Neuron (in vitro differentiated cells): Measurements from ENCODE around the gene ATXN7L1.

ENCODE experiments used
- H2AFZ ChIP-seq: one replicate; pipeline ENCODE4 v1.6.1; 2013; ENCODE audit warnings: low read depth, mild to moderate bottlenecking, inconsistent platforms, low read length, moderate library complexity
- H3K27me3 ChIP-seq: one replicate; pipeline ENCODE4 v1.6.1; 2013; ENCODE audit warnings: low read length; ENCODE audit not compliant: insufficient read depth
- H3K36me3 ChIP-seq: one replicate; pipeline ENCODE4 v1.6.1; 2013; ENCODE audit warnings: low read length; ENCODE audit not compliant: insufficient read depth
- H3K4me1 ChIP-seq: one replicate; pipeline ENCODE4 v1.6.1; 2013; ENCODE audit warnings: low read length; ENCODE audit not compliant: insufficient read depth
- H3K4me3 ChIP-seq: 2 replicates; pipeline ENCODE4 v1.5.1; 2013; ENCODE audit warnings: mild to moderate bottlenecking, low read length, moderate library complexity
- H3K9me3 ChIP-seq: one replicate; pipeline ENCODE4 v1.6.1; 2013; ENCODE audit warnings: low read length

Gene ATXN7L1

GRCh38 chr7:105689067-105689819, 187.2 kb downstream of the ATXN7L1 start:
- H2AFZ ChIP-seq = no peak overlapping the region
- H3K9me3 ChIP-seq = peaks cover 2% of the 10 kb centered on the region
- H3K4me3 ChIP-seq = no peak overlapping the region
- H3K36me3 ChIP-seq = no peaks in the 10 kb centered on the region
- H3K4me1 ChIP-seq = peaks cover 11% of the 10 kb centered on the region
- H3K27me3 ChIP-seq = no peaks in the 10 kb centered on the region

GRCh38 chr7:105688617-105689016, 187.8 kb downstream of the ATXN7L1 start:
- Histone ChIP-seq H2AFZ (no peak overlapping the region), H3K4me1 (peaks cover 11% of the 10 kb centered on the region), H3K9me3 (peaks cover 2% of the 10 kb centered on the region), H3K27me3 (no peaks in the 10 kb centered on the region), H3K36me3 (no peaks in the 10 kb centered on the region), H3K4me3 (no peak overlapping the region)

DNA sequence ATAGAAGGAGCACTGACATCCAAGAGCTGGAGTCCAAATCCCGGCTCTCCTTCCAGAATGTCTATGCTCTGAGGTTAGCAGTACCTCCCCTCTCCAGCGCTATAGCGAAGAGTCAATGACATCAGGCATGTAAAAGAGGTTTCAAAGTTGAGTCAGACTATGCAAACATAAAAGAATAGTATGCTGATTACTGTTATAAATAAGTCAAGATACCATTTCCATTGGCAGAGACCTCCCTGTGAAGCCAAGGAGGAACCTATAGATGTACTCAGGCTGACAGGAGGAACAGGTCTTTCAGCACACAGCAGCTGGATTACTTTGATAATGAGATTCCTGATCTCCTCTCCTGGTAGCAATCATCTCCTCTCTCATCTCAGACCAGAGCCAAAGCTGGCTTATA, 191.2 kb downstream of the ATXN7L1 start:
- Histone ChIP-seq H3K4me1 (peaks cover 11% of the 10 kb centered on the region), H3K27me3 (no peaks in the 10 kb centered on the region), H3K36me3 (no peaks in the 10 kb centered on the region), H2AFZ (no peak overlapping the region), H3K4me3 (no peak overlapping the region), H3K9me3 (peaks cover 2% of the 10 kb centered on the region)

DNA sequence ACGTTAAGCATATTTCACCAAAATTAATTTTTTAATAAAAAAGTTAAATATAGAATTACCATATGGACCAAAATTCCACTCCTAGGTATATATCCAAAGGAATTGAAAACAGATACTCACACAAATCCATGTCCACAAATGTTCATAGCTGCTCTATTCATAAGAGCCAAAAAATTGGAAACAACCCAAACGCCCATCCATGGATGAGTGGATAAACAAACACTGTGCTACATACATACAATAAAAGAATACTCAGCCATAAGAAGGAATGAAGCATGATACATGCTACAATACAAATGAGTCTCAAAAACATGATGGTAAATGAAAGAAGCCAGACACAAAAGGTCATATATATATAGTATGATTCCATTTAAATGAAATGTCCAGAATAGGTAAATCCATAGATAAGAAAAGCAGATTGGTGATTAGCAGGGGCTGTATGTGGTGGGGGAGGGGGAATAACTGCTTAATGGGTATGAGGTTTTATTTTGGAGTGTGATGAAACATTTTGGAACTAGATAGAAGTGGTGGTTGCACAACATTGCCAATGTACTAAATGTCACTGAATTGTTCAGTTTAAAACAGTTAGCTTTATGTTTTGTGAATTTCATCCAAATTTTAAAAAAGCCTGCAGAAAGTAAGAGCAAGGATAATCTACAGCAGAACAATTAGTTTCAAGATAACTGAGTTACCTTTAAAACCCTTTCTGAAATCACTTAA, 193.9 kb downstream of the ATXN7L1 start:
- H3K4me1 ChIP-seq = no peaks in the 10 kb centered on the region
- no peaks in the 10 kb centered on the region for H3K36me3 ChIP-seq

DNA sequence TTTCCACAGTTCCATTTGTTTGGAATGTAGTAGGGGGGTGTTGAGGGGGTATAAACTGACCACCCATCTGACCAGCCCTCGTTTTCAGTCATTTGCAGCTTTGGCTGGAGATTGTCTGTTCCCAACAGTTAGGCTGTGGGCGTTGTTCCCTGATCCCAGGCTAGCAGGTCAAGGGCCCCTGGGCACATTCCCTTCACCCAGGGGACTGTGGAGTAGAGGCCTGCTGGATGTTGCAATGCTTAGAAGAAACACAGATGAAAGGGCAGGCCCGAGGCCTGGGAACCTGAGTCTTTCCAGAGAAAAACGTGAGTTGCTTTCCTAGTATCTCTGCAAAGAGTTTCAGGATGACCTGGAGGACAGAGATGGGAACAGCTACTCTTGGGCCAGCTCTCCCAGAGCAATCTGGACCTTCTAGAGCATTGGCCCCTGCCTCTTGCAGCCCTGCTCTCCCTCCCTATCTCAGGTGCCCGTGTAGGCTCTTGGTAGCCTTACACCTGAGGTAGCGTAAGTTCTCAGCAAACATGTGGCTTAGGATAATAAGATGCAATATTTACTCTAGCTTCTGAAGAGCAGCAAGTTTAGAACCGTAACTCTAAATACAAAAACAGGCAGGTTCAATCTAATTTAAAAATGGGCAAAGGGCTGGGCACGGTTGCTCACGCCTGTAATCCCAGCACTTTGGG, 195.8 kb downstream of the ATXN7L1 start:
- H3K27me3 ChIP-seq = no peaks in the 10 kb centered on the region
- H3K36me3 ChIP-seq = no peaks in the 10 kb centered on the region
- H3K4me1 ChIP-seq = no peaks in the 10 kb centered on the region
- no peak overlapping the region for H2AFZ ChIP-seq
- no peaks in the 10 kb centered on the region for H3K9me3 ChIP-seq
- no peak overlapping the region for H3K4me3 ChIP-seq

More for the DNA sequence above, 193.9 kb downstream of the ATXN7L1 start:
- H2AFZ ChIP-seq = no peak overlapping the region
- H3K27me3 ChIP-seq = no peaks in the 10 kb centered on the region
- no peak overlapping the region for H3K4me3 ChIP-seq
- no peaks in the 10 kb centered on the region for H3K9me3 ChIP-seq

DNA sequence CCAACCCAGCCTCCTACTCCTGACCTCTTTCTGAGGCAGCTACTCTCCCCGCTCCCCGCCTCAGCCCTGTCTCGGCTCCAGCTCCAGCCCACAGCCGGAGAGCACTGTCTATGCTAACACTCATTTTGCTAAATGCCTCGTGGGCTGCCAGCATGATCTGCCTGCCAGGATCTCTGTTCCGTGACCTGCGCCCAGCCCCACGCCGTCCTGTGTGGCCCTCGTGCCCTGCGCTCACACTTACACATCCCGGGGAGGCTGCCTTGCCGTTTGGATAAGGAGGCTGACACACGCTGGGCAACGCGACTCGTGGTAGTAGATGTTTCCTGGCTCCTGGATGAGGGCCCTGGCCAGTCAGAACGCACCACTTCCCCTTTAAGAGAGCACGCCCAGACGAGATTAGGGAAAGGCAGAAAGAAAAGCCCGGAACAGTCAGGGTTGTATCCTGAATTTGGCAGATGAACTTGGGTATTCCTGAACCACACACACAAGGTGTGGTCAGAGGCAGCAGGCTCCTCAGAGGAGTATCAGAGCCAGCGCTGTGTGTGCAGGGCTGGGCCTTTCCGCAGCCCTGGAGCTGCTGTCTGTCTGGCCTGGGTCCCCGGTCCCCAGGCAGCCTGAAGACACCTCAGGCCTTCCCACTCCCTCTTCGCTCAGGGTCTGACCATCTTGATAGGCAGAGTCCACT, 197.4 kb downstream of the ATXN7L1 start:
- no peaks in the 10 kb centered on the region for H3K9me3 ChIP-seq
- no peak overlapping the region for H3K4me3 ChIP-seq
- H3K36me3 ChIP-seq = no peaks in the 10 kb centered on the region
- no peaks in the 10 kb centered on the region for H3K27me3 ChIP-seq
- H2AFZ ChIP-seq = no peak overlapping the region
- H3K4me1 ChIP-seq = no peaks in the 10 kb centered on the region

DNA sequence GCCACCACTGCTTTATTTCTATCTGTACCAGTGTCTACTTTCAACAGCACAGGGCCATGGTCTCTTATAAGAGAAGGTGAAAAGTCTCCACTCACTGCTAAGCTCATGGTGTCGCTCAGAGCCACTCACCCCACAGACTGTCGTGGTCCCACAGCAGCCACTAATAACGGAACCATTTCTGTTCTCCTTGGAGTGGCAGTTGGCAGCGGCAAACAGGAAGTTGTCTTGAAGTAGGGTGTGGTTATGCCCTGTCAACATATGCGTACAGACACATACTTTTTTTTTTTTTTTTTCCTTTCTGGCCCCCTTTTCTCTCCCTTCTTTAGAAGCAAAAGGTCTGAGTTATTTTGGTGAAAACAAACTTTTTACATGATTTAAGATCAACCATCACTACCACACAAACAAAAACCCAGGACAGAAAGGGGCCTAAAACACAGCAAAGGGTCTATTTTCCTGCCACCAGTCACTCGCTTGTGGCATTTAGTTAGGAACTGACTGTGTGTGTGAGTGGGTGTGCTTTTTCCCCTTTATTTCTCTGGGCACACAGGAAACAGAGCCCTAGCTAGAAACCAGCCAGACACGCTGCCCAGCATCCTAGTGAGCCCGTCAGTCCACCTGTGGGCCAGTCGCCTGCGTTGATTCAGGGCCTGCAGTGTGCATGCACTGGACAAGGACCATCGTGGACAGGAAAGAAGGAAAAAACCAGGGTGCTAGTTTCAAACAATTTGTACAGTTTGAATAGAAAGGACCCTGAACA, 198.4 kb downstream of the ATXN7L1 start:
- no peaks in the 10 kb centered on the region for H3K4me1 ChIP-seq
- no peak overlapping the region for H3K4me3 ChIP-seq
- H3K9me3 ChIP-seq = no peaks in the 10 kb centered on the region
- H3K27me3 ChIP-seq = no peaks in the 10 kb centered on the region
- no peaks in the 10 kb centered on the region for H3K36me3 ChIP-seq
- H2AFZ ChIP-seq = no peak overlapping the region

DNA sequence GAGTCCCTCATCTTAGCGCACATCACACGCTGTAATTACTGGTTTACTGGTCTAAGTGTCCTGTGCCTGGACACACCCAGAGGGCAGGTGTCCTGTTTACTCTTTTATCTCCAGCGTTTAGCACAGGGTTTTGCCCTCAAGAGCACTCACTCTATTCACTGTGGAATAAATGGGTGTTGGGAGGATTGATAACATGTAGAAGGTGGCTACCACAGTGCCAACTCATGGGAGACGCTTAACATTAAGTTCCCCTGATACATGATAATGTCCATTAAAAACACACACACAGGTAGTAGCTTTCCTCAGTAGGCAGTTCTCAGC, 199.0 kb downstream of the ATXN7L1 start:
- Histone ChIP-seq H3K27me3 (no peaks in the 10 kb centered on the region), H2AFZ (no peak overlapping the region), H3K4me3 (no peak overlapping the region), H3K36me3 (no peaks in the 10 kb centered on the region), H3K9me3 (no peaks in the 10 kb centered on the region), H3K4me1 (no peaks in the 10 kb centered on the region)

DNA sequence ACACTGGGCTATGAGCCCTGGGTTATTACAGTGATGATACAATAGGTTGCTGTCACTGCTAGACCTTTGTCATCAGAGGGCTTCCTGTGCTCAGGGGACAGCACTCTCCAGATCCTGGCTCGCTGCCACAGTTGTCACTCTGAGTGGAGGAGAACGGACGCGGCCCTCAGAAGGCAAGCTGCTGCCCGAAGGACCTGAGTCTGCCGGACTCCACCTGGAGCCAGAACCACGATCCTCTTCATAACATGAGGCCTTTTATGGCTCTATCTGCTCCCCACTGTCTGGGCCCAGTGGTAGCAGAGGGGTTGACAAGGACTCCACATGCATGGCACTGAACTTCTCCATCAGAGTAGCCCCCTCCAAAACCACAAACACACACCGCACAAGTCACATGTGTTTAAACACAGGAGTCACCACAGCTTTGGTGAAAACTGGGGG, 200.4 kb downstream of the ATXN7L1 start:
- Histone ChIP-seq H3K4me1 (no peaks in the 10 kb centered on the region), H3K4me3 (no peak overlapping the region), H3K36me3 (no peaks in the 10 kb centered on the region), H3K9me3 (no peaks in the 10 kb centered on the region), H3K27me3 (no peaks in the 10 kb centered on the region), H2AFZ (no peak overlapping the region)

GRCh38 chr7:105674200-105674920, 202.0 kb downstream of the ATXN7L1 start:
- no peak overlapping the region for H2AFZ ChIP-seq
- no peaks in the 10 kb centered on the region for H3K27me3 ChIP-seq
- H3K36me3 ChIP-seq = no peaks in the 10 kb centered on the region
- H3K4me1 ChIP-seq = no peaks in the 10 kb centered on the region
- no peaks in the 10 kb centered on the region for H3K9me3 ChIP-seq
- H3K4me3 ChIP-seq = no peak overlapping the region

DNA sequence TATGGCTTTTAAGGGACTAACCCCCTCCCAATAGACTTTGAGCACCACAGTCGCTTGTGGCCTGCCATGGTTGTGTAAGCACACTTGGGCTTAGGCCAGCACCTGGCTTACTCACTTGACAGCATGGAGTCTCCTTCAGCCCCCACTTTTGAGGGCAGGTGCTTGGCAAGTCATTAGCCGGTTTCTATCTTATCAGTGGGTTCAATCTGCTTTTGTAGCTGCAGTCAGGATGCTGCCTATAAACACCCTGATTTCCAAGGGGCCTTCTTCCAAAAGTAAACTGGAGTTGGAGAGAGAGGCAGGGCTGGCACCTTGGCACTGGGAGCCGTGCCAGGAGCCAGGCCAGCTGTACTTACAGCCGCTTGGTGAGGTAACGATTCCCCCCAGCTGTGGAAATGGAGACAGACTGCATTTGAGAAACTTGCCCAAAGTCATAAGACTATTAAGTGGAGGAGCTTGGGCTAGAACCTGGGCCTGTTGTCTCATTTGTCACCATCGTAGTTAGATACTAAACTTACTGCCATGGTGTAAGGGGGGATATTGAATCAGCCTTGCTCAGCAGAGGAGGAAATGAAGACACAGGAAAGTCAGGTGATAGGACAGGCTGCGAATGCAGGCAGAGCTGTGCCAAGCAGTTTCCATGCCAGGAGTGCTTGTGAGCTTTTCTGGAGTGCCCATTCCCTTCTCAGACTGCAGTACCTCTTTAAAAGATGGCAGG, 202.9 kb downstream of the ATXN7L1 start:
- Histone ChIP-seq H3K9me3 (no peaks in the 10 kb centered on the region), H3K4me1 (no peaks in the 10 kb centered on the region), H2AFZ (no peak overlapping the region), H3K27me3 (no peaks in the 10 kb centered on the region), H3K4me3 (no peak overlapping the region), H3K36me3 (no peaks in the 10 kb centered on the region)
